Epithelial cell of proximal tubule (primary cell): ENCODE data around the gene PARP11. TPM values are rescaled to one million over a fixed set of nuclear protein-coding genes. Genes with fewer than 3 reads are reported as not detected.
"Not testable (repeated sequence)": the region's sequence is repeated elsewhere in the genome, so short reads cannot be mapped to it uniquely, and the experiment has no call there.

ENCODE experiments used
- DNase-seq: peaks from one replicate; pipeline ENCODE4 v3.0.0-alpha.2; 2011; ENCODE audit warnings: low read depth
- H3K4me3 ChIP-seq: 2 replicates; pipeline ENCODE4 v1.5.1; 2011; ENCODE audit warnings: low read depth, mild to moderate bottlenecking, low read length
- total RNA-seq: library from RNA; depleted of rRNA; stranded (reverse); fragments of >200 nt; gene quantifications from 2 replicates; pipeline ENCODE4 v1.2.3, GENCODE V29; 2015
- TF ChIP-seq, protein P1 (sequence below): conservative IDR thresholded peaks from 2 replicates; pipeline ENCODE4 v1.5.1; 2012; ENCODE audit warnings: low read depth, mild to moderate bottlenecking, low read length

The PARP11 gene
- total RNA-seq, 1 donor from 2014 or later = 3.6 TPM

DNA sequence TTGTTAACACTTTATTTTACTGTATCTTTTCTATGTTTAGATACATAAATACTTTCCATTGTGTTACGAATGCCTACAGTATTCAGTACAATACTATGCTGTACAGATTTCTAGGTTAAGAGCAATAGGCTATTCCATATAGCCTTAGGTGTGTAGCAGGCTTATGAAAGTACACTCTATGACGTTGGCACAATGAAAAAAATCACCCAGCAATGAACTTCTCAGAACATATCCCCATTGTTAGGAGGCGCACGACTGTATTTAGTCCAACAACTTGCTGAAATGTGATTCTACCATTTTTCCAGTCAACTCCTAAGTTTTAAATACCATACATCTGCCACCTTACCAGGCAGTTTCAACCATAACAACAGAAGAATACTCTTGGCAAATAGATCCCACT, 1.8 kb downstream of the PARP11 start:
- H3K4me3 ChIP-seq = no peak overlapping the region
- TF ChIP-seq, protein P1, sequence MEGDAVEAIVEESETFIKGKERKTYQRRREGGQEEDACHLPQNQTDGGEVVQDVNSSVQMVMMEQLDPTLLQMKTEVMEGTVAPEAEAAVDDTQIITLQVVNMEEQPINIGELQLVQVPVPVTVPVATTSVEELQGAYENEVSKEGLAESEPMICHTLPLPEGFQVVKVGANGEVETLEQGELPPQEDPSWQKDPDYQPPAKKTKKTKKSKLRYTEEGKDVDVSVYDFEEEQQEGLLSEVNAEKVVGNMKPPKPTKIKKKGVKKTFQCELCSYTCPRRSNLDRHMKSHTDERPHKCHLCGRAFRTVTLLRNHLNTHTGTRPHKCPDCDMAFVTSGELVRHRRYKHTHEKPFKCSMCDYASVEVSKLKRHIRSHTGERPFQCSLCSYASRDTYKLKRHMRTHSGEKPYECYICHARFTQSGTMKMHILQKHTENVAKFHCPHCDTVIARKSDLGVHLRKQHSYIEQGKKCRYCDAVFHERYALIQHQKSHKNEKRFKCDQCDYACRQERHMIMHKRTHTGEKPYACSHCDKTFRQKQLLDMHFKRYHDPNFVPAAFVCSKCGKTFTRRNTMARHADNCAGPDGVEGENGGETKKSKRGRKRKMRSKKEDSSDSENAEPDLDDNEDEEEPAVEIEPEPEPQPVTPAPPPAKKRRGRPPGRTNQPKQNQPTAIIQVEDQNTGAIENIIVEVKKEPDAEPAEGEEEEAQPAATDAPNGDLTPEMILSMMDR = no peak
- DNase-seq = no peak

DNA sequence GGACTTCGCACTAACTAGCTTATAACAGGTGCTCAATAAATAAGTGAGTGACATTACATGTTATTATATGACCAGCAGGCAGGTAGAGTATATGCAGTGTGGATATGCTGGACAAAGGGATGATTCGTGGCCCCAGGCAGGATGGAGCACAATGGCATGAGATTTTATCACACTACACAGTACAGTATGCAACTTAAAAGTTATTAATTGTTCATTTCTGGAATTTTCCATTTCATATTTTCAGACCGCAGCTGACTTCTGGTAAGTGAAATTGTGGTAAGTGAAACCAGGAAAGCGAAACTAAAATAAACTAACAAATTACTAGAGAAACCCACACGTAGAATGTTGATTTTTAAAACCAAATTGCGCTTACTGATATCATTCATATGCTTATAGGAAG, 3.3 kb downstream of the PARP11 start:
- DNase-seq = no peak
- no peak overlapping the region for H3K4me3 ChIP-seq
- TF ChIP-seq, protein P1 = no peak

DNA sequence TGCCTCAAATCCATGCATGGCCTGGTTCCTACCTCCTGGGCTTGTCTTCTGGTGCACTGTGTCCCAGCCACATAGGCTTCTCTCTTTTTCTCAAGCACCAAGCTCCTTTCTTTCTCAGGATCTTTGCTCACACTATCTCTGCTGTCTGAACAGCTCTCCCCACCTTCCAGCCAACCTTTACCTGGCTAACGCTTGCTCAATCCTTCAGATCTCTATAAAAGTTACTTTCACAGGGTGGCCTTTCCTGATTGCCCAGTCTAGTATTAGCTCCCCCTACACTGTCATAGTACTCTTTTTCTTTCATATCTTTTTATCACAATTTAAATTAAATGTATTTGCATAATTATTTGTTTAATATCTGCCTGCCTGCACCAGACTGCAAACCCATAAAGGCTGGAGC, 3.8 kb downstream of the PARP11 start:
- DNase-seq = no peak
- TF ChIP-seq, protein P1 = no peak
- H3K4me3 ChIP-seq = no peak overlapping the region

DNA sequence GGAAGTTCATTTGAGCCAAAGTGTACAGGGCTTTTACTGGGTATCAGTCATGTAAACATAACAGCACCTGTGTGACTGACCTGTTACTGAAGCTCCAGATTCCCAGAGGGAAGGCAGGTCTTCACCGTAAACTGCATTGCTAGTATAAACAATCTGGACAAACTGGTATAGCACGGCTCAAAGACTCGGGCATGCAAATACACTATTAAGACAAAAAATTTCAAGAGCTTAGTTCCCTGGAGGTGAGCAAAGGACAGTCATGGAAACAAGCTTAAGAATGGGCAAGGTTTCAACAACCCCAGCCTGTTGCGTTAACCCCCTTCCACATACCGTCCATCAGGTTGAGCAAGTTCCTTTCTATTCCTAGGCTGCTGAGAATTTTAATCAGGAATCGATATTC, 9.4 kb downstream of the PARP11 start:
- no peak for DNase-seq
- no peak overlapping the region for H3K4me3 ChIP-seq
- TF ChIP-seq, protein P1 = no peak

DNA sequence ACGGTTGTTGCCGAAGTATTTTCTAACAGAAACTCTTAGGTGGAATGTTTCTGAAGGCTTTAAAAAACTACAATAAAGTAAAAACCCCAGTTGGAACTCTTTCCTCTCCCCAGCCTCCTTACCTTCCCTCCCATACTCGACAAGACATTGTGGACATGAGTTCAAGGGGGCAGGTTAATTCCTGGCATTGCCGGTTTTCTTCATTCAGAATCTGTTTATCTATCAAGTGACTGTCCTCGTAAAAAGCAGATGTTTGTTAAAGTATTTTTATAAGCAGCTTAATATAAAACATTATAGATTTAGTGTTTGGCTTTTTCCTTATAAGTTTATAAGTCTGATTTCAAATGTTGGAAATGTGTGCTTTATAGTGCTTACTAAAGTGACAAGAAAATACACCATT, 30.7 kb downstream of the PARP11 start:
- DNase-seq = no peak
- no peak overlapping the region for H3K4me3 ChIP-seq
- TF ChIP-seq, protein P1 = no peak

DNA sequence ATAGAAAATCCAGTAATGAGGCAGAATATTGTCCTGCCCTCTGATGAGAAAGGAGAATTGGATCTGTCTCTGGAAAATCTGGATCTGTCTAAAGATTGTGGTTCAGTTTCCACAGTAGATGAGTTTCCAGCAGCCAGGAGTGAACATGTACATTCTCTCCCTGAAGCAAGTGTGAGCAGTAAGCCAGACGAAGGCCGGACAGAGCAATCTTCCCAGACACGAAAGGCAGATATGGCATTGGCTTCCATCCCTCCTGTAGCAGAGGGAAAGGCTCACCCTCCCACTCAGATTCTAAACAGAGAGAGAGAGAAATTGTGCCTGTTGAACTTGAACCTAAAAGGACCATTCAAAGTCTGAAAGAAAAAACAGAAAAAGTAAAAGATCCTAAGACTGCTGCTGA, 31.4 kb downstream of the PARP11 start:
- DNase-seq = no peak
- TF ChIP-seq, protein P1 = no peak
- H3K4me3 ChIP-seq = no peak overlapping the region

DNA sequence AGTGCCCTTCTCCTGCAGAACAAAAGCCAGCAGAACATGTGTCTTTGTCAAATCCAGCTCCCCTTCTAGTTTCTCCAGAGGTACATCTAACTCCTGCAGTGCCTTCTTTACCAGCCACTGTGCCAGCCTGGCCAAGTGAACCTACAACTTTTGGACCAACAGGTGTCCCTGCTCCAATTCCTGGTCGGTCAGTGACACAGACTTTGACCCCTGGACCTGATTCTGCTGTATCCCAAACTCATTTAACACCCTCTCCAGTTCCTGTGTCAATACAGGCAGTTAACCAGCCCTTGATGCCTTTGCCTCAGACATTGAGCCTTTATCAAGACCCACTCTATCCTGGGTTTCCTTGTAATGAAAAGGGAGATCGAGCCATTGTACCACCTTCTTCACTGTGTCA, 32.4 kb downstream of the PARP11 start:
- DNase-seq, H3K4me3 ChIP-seq: not testable (repeated sequence)

DNA sequence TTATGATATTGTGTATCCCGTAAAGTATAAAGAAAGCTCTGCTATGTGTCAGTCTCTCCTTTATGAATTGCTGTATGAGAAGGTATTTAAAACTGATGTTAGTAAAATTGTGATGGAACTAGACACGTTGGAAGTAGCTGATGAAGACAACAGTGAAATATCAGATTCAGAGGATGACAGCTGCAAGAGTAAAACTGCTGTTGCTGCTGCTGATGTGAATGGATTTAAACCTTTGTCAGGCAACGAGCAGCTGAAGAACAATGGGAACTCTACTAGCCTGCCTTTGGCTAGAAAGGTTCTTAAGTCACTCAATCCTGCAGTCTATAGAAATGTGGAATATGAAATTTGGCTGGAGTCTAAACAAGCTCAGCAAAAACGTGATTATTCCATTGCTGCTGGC, 33.5 kb downstream of the PARP11 start:
- not testable (repeated sequence) for DNase-seq, H3K4me3 ChIP-seq

DNA sequence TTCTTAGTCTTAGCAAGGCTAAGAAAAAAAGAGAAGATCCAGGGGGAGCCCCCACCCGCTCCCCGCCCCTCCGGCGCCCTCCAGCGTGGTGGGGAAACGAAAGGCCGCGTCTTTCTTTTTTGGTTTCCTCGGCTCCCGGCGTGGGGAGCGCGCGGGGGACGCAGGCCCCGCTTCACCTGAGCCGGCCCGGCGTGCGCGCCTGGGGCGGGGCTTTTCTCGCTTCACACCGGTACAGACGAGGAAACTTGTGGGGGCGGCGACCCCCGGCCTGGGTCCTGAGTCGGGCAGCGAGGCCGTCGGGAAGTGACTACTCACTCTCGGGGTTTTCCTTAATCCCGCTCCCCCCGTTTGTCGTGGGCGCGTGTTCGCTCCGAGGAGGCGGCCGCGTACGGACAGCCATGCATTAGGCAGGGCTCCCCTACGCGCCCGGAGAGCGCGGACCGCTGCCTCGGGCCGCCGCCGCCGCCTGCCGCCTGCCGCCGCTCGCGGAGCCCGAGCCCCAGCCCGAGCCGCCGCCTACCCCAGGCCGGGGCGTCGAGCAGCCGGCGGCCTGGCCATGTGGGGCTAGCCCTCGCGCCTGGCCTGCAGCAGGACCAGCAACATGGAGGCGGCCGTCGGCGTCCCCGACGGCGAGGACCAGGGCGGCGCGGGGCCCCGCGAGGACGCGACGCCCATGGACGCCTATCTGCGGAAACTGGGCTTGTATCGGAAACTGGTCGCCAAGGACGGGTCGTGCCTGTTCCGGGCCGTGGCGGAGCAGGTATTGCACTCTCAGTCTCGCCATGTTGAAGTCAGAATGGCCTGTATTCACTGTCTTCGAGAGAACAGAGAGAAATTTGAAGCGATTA, 34.3 kb downstream of the PARP11 start:
- not testable (repeated sequence) for DNase-seq

More for the DNA sequence above, 34.3 kb downstream of the PARP11 start:
- H3K4me3 ChIP-seq = not testable (repeated sequence)
